ENCODE data around the gene OR52B2.

The OR52B2 gene

DNA sequence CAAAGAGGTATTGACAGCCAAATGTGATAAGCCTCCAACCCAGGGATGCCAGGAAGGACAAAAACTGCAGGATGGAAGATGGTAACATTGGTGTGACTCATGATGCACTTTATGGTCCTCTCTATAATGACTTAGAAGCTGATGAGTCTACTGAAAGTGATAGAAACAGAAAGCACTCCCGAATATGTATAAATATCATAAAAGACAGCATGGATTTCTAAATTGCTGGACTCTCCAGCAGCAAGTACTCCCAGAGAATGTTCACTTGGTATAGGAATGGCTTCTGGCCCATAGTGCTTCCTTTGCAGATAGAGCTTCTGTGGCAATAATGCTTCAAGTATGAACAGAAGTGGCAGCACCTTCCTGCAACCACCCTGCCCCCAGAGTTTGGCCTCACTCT, at the start of gene OR52B2:
Gene OR52B2 (minus strand): TSS at position 101 of the 400 bp plus-strand sequence. CDS start 0 bp downstream, at position 101.
- H3K4me1 ChIP-seq (ENCODE audit: insufficient read depth, low read length): no peaks in the 10 kb centered on the region
- no peak within 1 kb of the TSS for H3K9ac ChIP-seq (ENCODE audit: low read depth, low read length)

DNA sequence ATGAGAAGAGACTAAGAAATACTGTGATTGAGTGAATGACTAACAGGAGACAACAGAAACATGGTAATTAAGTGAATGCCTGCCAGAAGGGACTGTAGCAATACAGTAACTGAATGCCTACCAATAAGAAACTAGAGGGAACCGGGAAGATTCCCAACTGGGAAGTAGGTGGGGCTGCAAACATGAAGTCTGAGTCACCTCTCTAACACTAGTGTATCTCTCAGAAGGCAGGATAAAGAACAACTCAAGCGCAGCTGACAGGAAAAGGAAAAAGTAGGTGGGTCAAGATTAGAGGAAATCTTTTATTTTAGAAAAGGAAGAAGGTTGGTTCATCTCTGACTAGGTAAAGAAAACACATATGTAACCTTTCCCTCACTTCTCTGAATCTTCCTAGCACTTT, 49.2 kb upstream of the OR52B2 start:
- H3K9ac ChIP-seq (ENCODE audit: low read depth, low read length): no peak overlapping the region
- no peaks in the 10 kb centered on the region for H3K9me3 ChIP-seq (ENCODE audit: control insufficient read depth, insufficient read depth, low read length)
- no peaks in the 10 kb centered on the region; the same call in none of the 2 replicates for H3K36me3 ChIP-seq (ENCODE audit: insufficient read depth, low read length)
- H3K4me1 ChIP-seq (ENCODE audit: insufficient read depth, low read length): no peaks in the 10 kb centered on the region

More for the DNA sequence above, at the start of gene OR52B2:
- Histone ChIP-seq H3K36me3 (ENCODE audit: insufficient read depth, low read length) (no peaks in the 10 kb centered on the region), H3K9me3 (ENCODE audit: control insufficient read depth, insufficient read depth, low read length) (no peaks in the 10 kb centered on the region)

DNA sequence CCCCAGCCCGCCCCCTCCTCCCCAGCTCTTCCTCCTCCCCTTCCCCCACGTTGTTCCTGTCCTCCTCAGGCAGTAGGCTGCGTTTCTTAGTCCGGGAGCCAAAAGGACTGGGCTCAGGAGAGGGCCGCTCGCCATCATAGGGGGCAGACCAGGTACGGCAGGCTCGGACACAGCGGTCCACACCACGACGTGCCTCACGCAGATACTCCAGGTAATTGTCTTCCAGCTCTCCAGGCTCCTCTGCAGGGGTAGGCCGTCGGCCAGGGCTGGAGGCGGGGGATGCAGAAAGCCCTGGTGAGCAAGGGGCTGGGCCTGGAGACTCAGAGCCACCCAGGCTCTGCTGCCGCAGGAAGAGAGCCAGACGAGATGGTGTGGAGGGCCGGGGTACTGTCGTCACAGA, 47.6 kb upstream of the OR52B2 start:
- no peaks in the 10 kb centered on the region for H3K4me1 ChIP-seq (ENCODE audit: insufficient read depth, low read length)
- H3K9me3 ChIP-seq (ENCODE audit: control insufficient read depth, insufficient read depth, low read length): no peaks in the 10 kb centered on the region
- no peak overlapping the region for H3K9ac ChIP-seq (ENCODE audit: low read depth, low read length)
- H3K36me3 ChIP-seq (ENCODE audit: insufficient read depth, low read length): no peaks in the 10 kb centered on the region; the same call in none of the 2 replicates

DNA sequence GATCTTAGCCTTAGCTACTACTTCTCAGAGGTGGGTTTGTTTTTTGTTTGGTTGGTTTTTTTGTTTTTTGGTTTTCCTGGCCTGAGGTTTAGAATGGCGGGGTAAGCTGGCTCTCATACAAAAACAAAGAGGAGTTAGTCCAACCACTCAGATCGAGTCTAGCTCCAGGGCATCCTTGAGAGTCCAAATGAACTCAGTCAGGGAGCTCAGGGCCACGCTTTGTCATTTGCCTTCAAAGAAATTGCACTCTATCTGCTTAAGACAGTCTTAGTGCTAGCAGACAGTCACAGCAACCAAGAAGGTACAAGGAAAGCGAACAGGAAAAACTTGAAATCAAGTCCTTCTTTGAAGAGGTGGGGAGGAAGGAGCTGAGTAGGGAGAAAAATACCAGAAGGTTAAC, 46.4 kb upstream of the OR52B2 start:
- Histone ChIP-seq H3K36me3 (ENCODE audit: insufficient read depth, low read length) (no peaks in the 10 kb centered on the region; the same call in 1 of the 2 replicates), H3K9ac (ENCODE audit: low read depth, low read length) (no peak overlapping the region), H3K4me1 (ENCODE audit: insufficient read depth, low read length) (no peaks in the 10 kb centered on the region), H3K9me3 (ENCODE audit: control insufficient read depth, insufficient read depth, low read length) (no peaks in the 10 kb centered on the region)

DNA sequence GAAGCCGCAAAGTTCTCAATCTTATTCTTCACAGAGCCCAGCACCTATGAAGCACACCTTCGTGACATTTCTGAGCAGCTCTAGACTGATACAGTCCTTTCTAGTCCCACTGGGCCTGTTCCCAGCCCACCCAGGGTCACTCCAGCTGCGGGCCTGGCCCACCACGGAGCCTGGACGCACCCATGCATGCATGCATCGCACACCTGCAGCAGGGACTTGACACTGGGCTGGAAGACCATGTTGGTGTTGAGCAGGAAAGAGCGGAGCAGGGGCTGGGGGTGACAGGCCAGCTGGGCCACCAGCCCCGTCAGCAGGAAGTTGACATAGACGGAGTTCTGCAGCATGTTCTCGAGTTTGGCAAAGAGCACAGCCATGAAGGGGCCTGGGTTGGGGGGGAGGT, 44.4 kb upstream of the OR52B2 start:
- Histone ChIP-seq H3K9ac (ENCODE audit: low read depth, low read length) (no peak overlapping the region), H3K36me3 (ENCODE audit: insufficient read depth, low read length) (no peaks in the 10 kb centered on the region; the same call in 1 of the 2 replicates), H3K9me3 (ENCODE audit: control insufficient read depth, insufficient read depth, low read length) (no peaks in the 10 kb centered on the region), H3K4me1 (ENCODE audit: insufficient read depth, low read length) (no peaks in the 10 kb centered on the region)

DNA sequence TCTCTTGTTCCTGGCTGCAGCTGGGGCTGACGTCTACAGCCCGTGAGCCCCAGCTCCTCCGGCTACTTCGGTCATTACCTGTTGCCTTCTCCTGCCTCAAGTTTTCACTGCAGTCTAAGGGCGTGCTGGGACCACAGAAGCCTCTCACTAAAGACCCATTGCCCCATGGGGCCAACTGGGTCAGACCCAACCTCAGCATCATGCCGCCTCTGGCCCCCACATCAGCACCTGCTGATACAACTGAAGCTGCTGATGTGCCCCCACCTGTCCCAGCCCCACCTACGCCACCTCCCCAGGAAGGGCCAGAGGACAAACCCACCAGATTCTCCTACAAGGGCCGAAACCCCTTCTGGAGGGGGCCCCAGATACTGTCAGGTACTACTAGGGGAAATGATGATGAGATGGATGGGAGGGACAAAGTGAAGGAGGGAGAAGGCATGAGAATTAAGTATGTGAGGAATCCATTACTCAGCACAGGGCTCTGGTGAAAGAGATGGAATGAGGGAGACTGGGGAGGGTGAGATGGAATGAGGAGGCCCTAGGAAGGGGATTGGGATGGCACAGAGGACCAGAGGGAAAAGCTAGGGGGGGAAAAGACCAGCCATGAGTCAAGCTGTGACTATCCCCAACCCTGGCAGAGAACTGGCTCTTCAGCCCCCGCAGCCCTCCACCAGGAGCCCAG, 40.3 kb upstream of the OR52B2 start:
- Histone ChIP-seq H3K4me1 (ENCODE audit: insufficient read depth, low read length) (no peaks in the 10 kb centered on the region), H3K9ac (ENCODE audit: low read depth, low read length) (no peak overlapping the region), H3K9me3 (ENCODE audit: control insufficient read depth, insufficient read depth, low read length) (no peaks in the 10 kb centered on the region), H3K36me3 (ENCODE audit: insufficient read depth, low read length) (no peaks in the 10 kb centered on the region; the same call in 1 of the 2 replicates)

DNA sequence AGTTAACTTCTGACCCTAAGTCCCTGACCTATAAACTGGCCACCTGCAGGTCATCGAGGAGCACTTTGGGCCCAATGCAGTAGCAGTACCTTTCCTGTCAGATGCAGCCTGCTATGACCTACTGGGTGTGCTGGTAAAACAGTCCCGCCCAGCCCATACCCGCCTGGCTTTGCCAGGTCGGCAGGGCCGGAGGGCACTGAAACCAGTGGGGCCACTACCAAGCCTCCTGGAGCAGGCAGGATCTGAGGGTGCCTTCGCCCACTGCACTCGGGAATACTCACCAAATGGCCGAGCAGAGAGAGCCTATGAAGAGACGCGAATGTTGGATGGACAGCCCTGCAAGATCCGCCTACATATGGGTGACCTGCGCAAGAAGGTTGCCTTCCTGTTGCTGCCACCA, 39.7 kb upstream of the OR52B2 start:
- Histone ChIP-seq H3K9ac (ENCODE audit: low read depth, low read length) (no peak overlapping the region), H3K4me1 (ENCODE audit: insufficient read depth, low read length) (no peaks in the 10 kb centered on the region), H3K36me3 (ENCODE audit: insufficient read depth, low read length) (no peaks in the 10 kb centered on the region; the same call in 1 of the 2 replicates), H3K9me3 (ENCODE audit: control insufficient read depth, insufficient read depth, low read length) (no peaks in the 10 kb centered on the region)

DNA sequence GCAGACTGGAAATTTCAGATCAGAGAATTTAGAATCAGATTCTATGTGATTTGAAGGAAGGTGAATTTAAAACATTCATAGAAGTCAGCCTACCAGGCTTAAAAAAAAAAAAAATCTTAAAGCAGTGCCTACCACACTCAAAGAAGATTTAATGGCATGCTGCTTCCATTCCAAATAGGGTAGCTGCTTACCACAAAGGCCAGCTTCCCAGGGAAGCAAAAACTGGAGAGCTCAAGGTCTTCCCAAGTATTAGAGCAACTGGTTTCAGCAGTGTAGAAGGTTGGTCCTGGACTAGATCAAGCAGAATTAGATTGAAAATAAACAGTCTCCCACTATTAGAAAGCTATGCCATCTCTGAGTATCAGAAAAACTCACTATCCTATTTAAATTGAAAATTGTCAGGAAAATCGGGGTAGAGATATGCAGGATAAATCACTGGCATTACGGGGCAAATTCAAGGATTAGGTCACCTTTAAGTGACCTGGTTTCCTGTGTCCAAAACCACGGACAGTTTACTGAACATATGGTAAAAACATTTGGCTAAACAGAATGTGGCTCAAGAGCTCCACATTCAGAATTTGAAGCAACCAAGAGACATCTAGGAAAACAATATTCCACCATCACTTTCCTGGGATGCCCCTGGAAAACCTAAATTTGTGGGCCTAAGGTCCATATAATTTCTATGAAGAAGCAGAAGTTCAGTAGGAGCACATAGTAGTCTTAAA, 36.5 kb upstream of the OR52B2 start:
- no peaks in the 10 kb centered on the region for H3K36me3 ChIP-seq (ENCODE audit: insufficient read depth, low read length)
- H3K9ac ChIP-seq (ENCODE audit: low read depth, low read length): no peak overlapping the region
- H3K4me1 ChIP-seq (ENCODE audit: insufficient read depth, low read length): no peaks in the 10 kb centered on the region
- H3K9me3 ChIP-seq (ENCODE audit: control insufficient read depth, insufficient read depth, low read length): no peaks in the 10 kb centered on the region

DNA sequence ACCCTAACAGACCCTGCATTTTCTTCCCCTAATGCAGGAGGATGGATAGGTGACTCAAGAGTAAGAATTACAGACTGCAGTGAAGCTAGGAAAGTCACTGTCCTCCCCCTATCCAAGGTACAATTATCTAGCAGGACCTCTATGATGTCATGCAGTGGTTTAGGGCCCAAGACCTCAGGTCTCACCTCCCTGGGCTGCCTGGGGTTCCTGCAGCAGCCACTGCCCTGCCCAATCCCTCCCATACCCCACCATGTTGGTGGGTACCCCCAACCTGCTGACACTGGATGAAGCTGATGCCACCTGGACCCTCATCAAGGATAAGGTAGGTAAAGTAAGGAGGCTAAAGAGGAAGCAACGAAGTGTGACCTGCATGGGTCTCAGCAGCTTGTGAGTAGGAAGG, 35.2 kb upstream of the OR52B2 start, which contains the start of gene C11orf42:
Gene C11orf42 (plus strand): TSS at position 192 of the 400 bp plus-strand sequence. CDS start 59 bp downstream, at position 251.
- Histone ChIP-seq H3K36me3 (ENCODE audit: insufficient read depth, low read length) (no peaks in the 10 kb centered on the region), H3K9ac (ENCODE audit: low read depth, low read length) (no peak within 1 kb of the TSS), H3K4me1 (ENCODE audit: insufficient read depth, low read length) (no peaks in the 10 kb centered on the region), H3K9me3 (ENCODE audit: control insufficient read depth, insufficient read depth, low read length) (no peaks in the 10 kb centered on the region)

DNA sequence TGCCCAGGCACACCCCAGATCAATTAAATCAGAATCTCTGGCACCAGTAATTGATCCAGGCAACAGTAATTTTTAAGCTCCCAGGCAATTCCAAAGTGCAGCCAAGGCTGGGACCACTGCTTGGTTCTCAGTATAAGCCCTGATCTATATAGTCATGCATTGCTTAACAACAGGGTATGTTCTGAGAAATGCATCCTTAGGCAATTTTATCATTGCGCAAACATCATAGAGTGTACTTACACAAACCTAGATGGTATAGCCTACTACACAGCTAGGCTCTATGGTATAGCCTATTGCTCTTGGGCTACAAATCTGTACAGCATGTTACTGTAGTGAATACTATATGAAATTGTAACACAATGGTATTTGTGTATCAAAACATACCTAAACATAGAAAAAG, 34.6 kb upstream of the OR52B2 start:
- no peaks in the 10 kb centered on the region for H3K9me3 ChIP-seq (ENCODE audit: control insufficient read depth, insufficient read depth, low read length)
- H3K4me1 ChIP-seq (ENCODE audit: insufficient read depth, low read length): no peaks in the 10 kb centered on the region
- H3K9ac ChIP-seq (ENCODE audit: low read depth, low read length): no peak overlapping the region
- no peaks in the 10 kb centered on the region for H3K36me3 ChIP-seq (ENCODE audit: insufficient read depth, low read length)

DNA sequence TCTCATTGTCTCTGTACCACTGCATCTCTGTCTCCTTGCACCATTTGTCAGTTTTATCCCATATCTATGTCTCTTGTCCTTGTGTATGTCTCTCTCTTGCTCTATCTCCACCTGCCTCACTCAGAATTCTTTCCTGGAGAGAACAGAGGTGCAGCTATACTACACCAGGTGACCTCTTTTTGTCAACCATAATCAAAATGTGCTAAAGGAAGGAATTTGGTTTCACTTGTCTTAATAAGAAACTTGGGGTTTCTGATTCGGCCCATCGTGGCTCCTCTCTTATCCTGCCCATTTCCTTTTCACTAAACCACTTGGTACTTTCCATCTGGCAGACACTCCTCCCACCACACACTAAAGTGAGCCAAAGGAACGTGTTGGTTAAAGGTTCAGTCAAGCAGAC, 33.2 kb upstream of the OR52B2 start:
- H3K36me3 ChIP-seq (ENCODE audit: insufficient read depth, low read length): no peaks in the 10 kb centered on the region
- no peak overlapping the region for H3K9ac ChIP-seq (ENCODE audit: low read depth, low read length)
- no peaks in the 10 kb centered on the region for H3K9me3 ChIP-seq (ENCODE audit: control insufficient read depth, insufficient read depth, low read length)

DNA sequence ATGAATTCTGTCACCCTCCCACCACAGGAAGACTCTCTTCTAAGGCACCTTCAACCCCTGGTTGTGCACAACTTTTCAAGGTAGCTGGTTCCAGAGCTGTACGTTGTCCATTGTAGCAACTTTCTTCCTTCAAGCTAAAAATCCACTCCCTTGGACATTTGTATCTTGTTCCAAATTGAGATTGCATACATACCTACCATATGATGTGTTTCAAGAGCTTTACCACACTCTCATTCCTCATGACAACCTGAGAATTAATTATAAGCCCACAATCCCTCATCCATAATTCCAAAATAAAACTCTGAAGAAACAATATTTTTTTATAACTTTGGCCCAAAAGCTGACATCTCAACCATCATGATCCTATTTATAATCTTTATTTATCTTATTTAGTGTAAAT, 31.9 kb upstream of the OR52B2 start:
- H3K36me3 ChIP-seq (ENCODE audit: insufficient read depth, low read length): no peaks in the 10 kb centered on the region
- H3K4me1 ChIP-seq (ENCODE audit: insufficient read depth, low read length): no peaks in the 10 kb centered on the region
- no peaks in the 10 kb centered on the region for H3K9me3 ChIP-seq (ENCODE audit: control insufficient read depth, insufficient read depth, low read length)
- no peak overlapping the region for H3K9ac ChIP-seq (ENCODE audit: low read depth, low read length)

More for the DNA sequence above, 33.2 kb upstream of the OR52B2 start:
- no peaks in the 10 kb centered on the region for H3K4me1 ChIP-seq (ENCODE audit: insufficient read depth, low read length)

DNA sequence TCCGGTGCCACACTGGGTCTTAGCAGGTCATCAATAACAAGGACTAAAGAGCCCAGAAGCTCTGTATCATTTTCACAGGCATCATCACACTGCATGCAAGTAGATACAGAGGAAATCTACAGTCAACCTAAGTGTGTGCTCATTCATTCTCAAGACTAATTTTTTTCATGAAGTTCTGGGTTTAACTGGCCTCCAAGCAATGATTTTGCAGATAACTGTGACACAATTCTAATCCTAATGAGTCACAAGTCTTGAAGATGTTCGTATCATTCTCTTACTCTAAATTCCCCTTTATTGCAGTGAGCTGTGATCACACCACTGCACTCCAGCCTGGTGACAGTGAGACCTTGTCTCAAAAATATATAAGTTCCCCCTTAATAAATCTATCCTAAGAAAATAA, 31.4 kb upstream of the OR52B2 start:
- H3K4me1 ChIP-seq (ENCODE audit: insufficient read depth, low read length): no peaks in the 10 kb centered on the region
- H3K36me3 ChIP-seq (ENCODE audit: insufficient read depth, low read length): no peaks in the 10 kb centered on the region
- H3K9me3 ChIP-seq (ENCODE audit: control insufficient read depth, insufficient read depth, low read length): no peaks in the 10 kb centered on the region
- no peak overlapping the region for H3K9ac ChIP-seq (ENCODE audit: low read depth, low read length)

DNA sequence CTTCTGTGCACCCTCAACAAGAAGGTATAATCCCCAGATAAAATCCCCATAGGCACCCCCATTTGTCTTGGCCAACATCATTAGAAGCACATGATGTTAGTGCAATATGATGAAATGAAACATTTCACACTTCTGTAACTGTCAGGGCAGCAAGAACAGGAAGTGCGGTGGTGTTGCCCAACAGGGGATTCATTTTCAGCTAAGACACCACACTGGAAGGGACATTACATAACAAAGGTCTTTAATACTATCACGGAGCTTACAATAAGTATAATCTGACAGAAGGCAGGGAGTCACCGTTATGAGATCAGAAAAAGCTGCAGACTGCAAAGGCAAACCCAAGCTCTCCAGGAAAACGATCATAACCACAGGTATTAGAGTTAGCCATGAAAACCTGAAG, 30.8 kb upstream of the OR52B2 start:
- Histone ChIP-seq H3K36me3 (ENCODE audit: insufficient read depth, low read length) (no peaks in the 10 kb centered on the region), H3K9ac (ENCODE audit: low read depth, low read length) (no peak overlapping the region), H3K9me3 (ENCODE audit: control insufficient read depth, insufficient read depth, low read length) (no peaks in the 10 kb centered on the region), H3K4me1 (ENCODE audit: insufficient read depth, low read length) (no peaks in the 10 kb centered on the region)

Data from ES-I3 (cell line).